Adrenal gland (tissue), 12 donors: ENCODE data around the gene ANGPT4. TPM values are rescaled to one million over a fixed set of nuclear protein-coding genes. Genes with fewer than 3 reads are reported as not detected.
A peak's percentile ranks its signal among the peaks of the same experiment; 100 is the strongest.

Experiments
- DNase-seq, 7 donors: peaks; one replicate each; pipeline ENCODE4 v3.0.0-alpha.2; 2019 to 2020
- H3K27ac ChIP-seq, 5 donors: fragments of 200-600 bp; sonication (generic) in 4 of 5; 1 replicate in 3 of 5; 2 replicates in 2 of 5; pipeline versions ENCODE4 v1.5.1 to v1.8.0; 2016 to 2020; ENCODE audit warnings: mild to moderate bottlenecking in 1 of 5
- H3K27me3 ChIP-seq: fragments of 200-600 bp; 2 replicates; pipeline ENCODE4 v1.8.0; 2021
- H3K36me3 ChIP-seq, 2 donors: fragments of 200-600 bp; replicated peaks in 1 of 2; 1 replicate in 1 of 2; 2 replicates in 1 of 2; pipeline versions ENCODE4 v1.5.1 to v1.8.0; 2018 to 2022
- H3K4me1 ChIP-seq, 2 donors: fragments of 200-600 bp; replicated peaks in 1 of 2; 1 replicate in 1 of 2; 2 replicates in 1 of 2; pipeline versions ENCODE4 v1.5.1 to v1.8.0; 2018 to 2021
- H3K4me3 ChIP-seq, 4 donors: fragments of 200-600 bp; sonication (generic) in 3 of 4; one replicate each; pipeline ENCODE4 v1.5.1; 2016 to 2018
- H3K9me3 ChIP-seq, 3 donors: fragments of 200-600 bp; sonication (generic) in 1 of 3; replicated peaks in 1 of 3; 1 replicate in 2 of 3; 2 replicates in 1 of 3; pipeline versions ENCODE4 v1.5.1 to v1.8.0; 2016 to 2021
- POLR2A ChIP-seq, 2 donors: fragments of 450-650 bp; IDR thresholded peaks; one replicate each; pipeline ENCODE4 v1.6.1; 2017; ENCODE audit warnings: antibody characterized with exemption in 2 of 2, mild to moderate bottlenecking in 2 of 2, moderate library complexity in 1 of 2
- WGBS, 4 donors: extraction: QIAGEN DNeasy Blood & Tissue Kit in 2 of 4; methylation state at CpG; one replicate each; pipeline versions ENCODE4 v1.1.5 to v1.1.7; 2013 to 2017; 5-methylcytosine and 5-hydroxymethylcytosine counted together
- intact Hi-C, 2 donors: fragments of 100-400 bp; cut with DNase I; formaldehyde crosslinking; loops; one replicate each; pipeline versions ENCODE4 v1.14.1 to v1.15.0; 2022 to 2023
- polyA plus RNA-seq, 3 donors: library from polyadenylated mRNA; stranded (reverse); fragments of 200-250 nt in 2 of 3; fragments of 350-450 nt in 1 of 3; fragmentation: Illumina TruSeq in 1 of 3; extraction: RNeasy Lipid Tissue Mini Kit (QIAGEN cat#74804) in 1 of 3; gene quantifications; one replicate each; pipeline ENCODE4 v1.2.3, GENCODE V29; 2013 to 2014
- total RNA-seq, 9 donors: library from RNA; depleted of rRNA in 4 of 9; stranded (reverse); fragments of >200 nt in 4 of 9; fragments of 120-200 nt in 1 of 9; fragmentation: NEBNext Ultra II Directional in 1 of 9; extraction: Animal tissue kit (Norgen Biotek cat#: 25700) in 1 of 9; gene quantifications; one replicate each; pipeline versions ENCODE4 v1.1.0 to v1.2.4, GENCODE V29; 2013 to 2023
- TF ChIP-seq, protein P1 (sequence below), 6 experiments: fragments of 450-650 bp in 4 of 6; fragments of 200-600 bp in 2 of 6; sonication (generic) in 1 of 6; IDR thresholded peaks; 1 replicate in 5 of 6; 2 replicates in 1 of 6; pipeline versions ENCODE4 v1.5.1 to v1.8.0; 2016 to 2021; ENCODE audit warnings: antibody characterized with exemption in 6 of 6, mild to moderate bottlenecking in 2 of 6, moderate library complexity in 1 of 6
- donor health status: healthy with polysubstance abuse.
- donor health status: Bipolar disorder and iron deficiency.
- donor health status: DM: yes; HTN: yes; CAD: no.
- donor health status: DM: no; HTN: no; CAD: no.
- donor health status: DM: no; HTN: no; CAD: no.
- donor health status: DM: yes; HTN: yes; CAD: no.

ANGPT4 gene
- total and polyA plus RNA-seq, 12 donors = 0.06 to 1.0 (median 0.27) TPM; not detected in 1

DNA sequence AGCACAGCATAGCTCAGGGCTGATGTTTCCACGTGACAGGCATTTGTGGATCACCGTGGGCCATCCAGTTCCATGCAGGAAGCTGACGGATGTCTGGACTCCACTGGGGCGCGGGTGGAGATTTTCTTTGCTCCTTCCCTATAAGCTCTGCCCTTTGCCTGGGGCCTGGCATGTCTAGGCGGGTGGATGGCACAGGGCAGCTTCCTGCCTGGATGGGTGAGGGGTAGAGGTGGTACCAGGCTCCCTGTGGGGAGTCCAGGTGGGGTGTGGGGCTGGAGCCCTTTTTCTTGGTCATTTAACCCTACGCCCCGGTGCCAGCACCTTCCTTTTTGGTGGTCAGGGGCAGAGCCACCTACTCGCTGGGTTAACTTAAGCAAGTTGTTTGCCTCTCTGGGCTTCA is 72.2 kb downstream of the ANGPT4 start:
- intact Hi-C loops = no loop called here
- Histone ChIP-seq H3K27me3 (no peaks in the 10 kb centered on the region), H3K4me1 (peaks cover 7 to 31% of the 10 kb centered on the region in 2 donors), H3K27ac (no peak overlapping the region), H3K36me3 (no peaks in the 10 kb centered on the region), H3K4me3 (no peak overlapping the region), H3K9me3 (no peaks in the 10 kb centered on the region)
- DNase-seq = no peak
- WGBS, 4 donors = 81 to 88% (median 83%) methylated on average over 9 of the region's 9 CpGs
- TF ChIP-seq POLR2A (IDR thresholded peaks at IDR 0.05) = no peak
- TF ChIP-seq, protein P1, sequence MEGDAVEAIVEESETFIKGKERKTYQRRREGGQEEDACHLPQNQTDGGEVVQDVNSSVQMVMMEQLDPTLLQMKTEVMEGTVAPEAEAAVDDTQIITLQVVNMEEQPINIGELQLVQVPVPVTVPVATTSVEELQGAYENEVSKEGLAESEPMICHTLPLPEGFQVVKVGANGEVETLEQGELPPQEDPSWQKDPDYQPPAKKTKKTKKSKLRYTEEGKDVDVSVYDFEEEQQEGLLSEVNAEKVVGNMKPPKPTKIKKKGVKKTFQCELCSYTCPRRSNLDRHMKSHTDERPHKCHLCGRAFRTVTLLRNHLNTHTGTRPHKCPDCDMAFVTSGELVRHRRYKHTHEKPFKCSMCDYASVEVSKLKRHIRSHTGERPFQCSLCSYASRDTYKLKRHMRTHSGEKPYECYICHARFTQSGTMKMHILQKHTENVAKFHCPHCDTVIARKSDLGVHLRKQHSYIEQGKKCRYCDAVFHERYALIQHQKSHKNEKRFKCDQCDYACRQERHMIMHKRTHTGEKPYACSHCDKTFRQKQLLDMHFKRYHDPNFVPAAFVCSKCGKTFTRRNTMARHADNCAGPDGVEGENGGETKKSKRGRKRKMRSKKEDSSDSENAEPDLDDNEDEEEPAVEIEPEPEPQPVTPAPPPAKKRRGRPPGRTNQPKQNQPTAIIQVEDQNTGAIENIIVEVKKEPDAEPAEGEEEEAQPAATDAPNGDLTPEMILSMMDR (IDR thresholded peaks at IDR 0.05) = no peak

DNA sequence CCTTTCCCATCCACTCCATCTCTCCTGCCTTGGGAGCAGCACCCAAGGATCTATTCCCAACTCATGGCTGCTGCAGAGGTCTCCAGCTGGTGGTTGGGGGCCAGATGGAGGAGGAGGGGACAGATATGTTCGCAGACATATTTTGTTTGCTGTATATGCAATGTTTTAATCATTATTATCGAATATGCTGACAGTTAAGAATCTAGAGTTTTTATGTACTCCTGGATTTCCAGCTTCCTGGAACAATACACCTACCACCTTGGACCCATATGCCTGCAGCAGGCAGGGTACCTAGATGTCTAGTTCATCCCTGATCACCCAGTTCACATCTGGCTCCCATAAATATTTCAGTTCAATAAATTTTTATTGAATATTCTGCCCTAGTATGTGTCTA is 73.6 kb downstream of the ANGPT4 start:
- no peaks in the 10 kb centered on the region for H3K9me3 ChIP-seq
- DNase-seq = no peak
- H3K27me3 ChIP-seq = no peaks in the 10 kb centered on the region
- H3K4me1 ChIP-seq = peaks cover 7 to 32% of the 10 kb centered on the region in 2 donors
- no peak overlapping the region for H3K4me3 ChIP-seq
- no peak for TF ChIP-seq POLR2A (IDR thresholded peaks at IDR 0.05)
- intact Hi-C loops = no loop called here
- no peaks in the 10 kb centered on the region for H3K36me3 ChIP-seq
- H3K27ac ChIP-seq = no peak overlapping the region
- 86 to 96% (median 89%) methylated on average over 2 of the region's 2 CpGs for WGBS, 4 donors

- H3K4me3 ChIP-seq = peak overlapping the region in 1 of 4 donors; percentile 60
- H3K27ac ChIP-seq = no peak overlapping the region
- H3K36me3 ChIP-seq = no peaks in the 10 kb centered on the region
- TF ChIP-seq POLR2A (IDR thresholded peaks at IDR 0.05) = no peak
- TF ChIP-seq, protein P1 (IDR thresholded peaks at IDR 0.05) = no peak
- intact Hi-C loops = no loop called here
- no peaks in the 10 kb centered on the region for H3K9me3 ChIP-seq
- no peak for DNase-seq
- WGBS, 4 donors = 56 to 63% (median 56%) methylated on average over 24 to 62 of the region's 62 CpGs
- no peaks in the 10 kb centered on the region for H3K27me3 ChIP-seq
- H3K4me1 ChIP-seq = peaks cover 7 to 39% of the 10 kb centered on the region in 2 donors
Measured at GRCh38 chr20:841568-842546, 74.3 kb downstream of the ANGPT4 start.

GRCh38 chr20:840858-841567 is 75.1 kb downstream of the ANGPT4 start:
- no peaks in the 10 kb centered on the region for H3K27me3 ChIP-seq

More at GRCh38 chr20:840858-841567, 75.1 kb downstream of the ANGPT4 start:
- peaks cover 11 to 46% of the 10 kb centered on the region in 2 donors for H3K4me1 ChIP-seq
- DNase-seq = peak in 1 of 7 donors; percentile 44
- no peaks in the 10 kb centered on the region for H3K36me3 ChIP-seq
- intact Hi-C loops = no loop called here
- no peak overlapping the region for H3K27ac ChIP-seq
- peak overlapping the region in 1 of 4 donors; percentile 60 for H3K4me3 ChIP-seq
- no peaks in the 10 kb centered on the region for H3K9me3 ChIP-seq
- TF ChIP-seq POLR2A (IDR thresholded peaks at IDR 0.05) = no peak
- TF ChIP-seq, protein P1 (IDR thresholded peaks at IDR 0.05) = no peak
- 25 to 88% (median 53%) methylated on average over 3 to 59 of the region's 59 CpGs for WGBS, 4 donors
